Gastroesophageal sphincter (tissue), 4 donors: ENCODE measurements around the gene ZSWIM6. TPM values are rescaled to one million over a fixed set of nuclear protein-coding genes. Genes with fewer than 3 reads are reported as not detected.

Experiments used
- ATAC-seq: fragments of 150-250 bp; one replicate; pipeline ENCODE4 v1.9.1; 2016; ENCODE audit warnings: mild to moderate bottlenecking, moderate library complexity
- H3K27ac ChIP-seq, 4 donors: fragments of 200-600 bp; sonication (generic) in 3 of 4; 1 replicate in 3 of 4; 2 replicates in 1 of 4; pipeline ENCODE4 v1.5.1; 2016 to 2019
- H3K27me3 ChIP-seq: fragments of 200-600 bp; sonication (generic); one replicate; pipeline ENCODE4 v1.5.1; 2019
- H3K36me3 ChIP-seq, 2 donors: fragments of 200-600 bp; sonication (generic); one replicate each; pipeline ENCODE4 v1.5.1; 2019; ENCODE audit warnings: control low read depth in 1 of 2
- H3K4me1 ChIP-seq, 3 donors: fragments of 200-600 bp; sonication (generic); 1 replicate in 2 of 3; 2 replicates in 1 of 3; pipeline ENCODE4 v1.5.1; 2016 to 2019; ENCODE audit warnings: control low read depth in 2 of 3
- H3K4me3 ChIP-seq, 2 donors: fragments of 200-600 bp; sonication (generic); one replicate each; pipeline ENCODE4 v1.5.1; 2019; ENCODE audit warnings: mild to moderate bottlenecking in 1 of 2, moderate library complexity in 1 of 2
- H3K9me3 ChIP-seq, 3 donors: fragments of 200-600 bp; sonication (generic); one replicate each; pipeline ENCODE4 v1.5.1; 2017 to 2019; ENCODE audit warnings: control low read depth in 2 of 3
- CTCF ChIP-seq, 4 experiments: fragments of 200-600 bp in 2 of 4; fragments of 450-650 bp in 2 of 4; sonication (generic) in 1 of 4; IDR thresholded peaks; one replicate each; pipeline ENCODE4 v1.5.1; 2017 to 2019; ENCODE audit warnings: antibody characterized with exemption in 4 of 4, mild to moderate bottlenecking in 2 of 4, moderate library complexity in 2 of 4
- EP300 ChIP-seq: sonication (generic); formaldehyde crosslinking; IDR thresholded peaks from one replicate; pipeline ENCODE4 v1.6.1; 2017; ENCODE audit warnings: antibody characterized with exemption, mild to moderate bottlenecking
- POLR2A ChIP-seq, 2 donors: fragments of 450-650 bp; IDR thresholded peaks; one replicate each; pipeline ENCODE4 v1.6.1; 2017; ENCODE audit warnings: antibody characterized with exemption in 2 of 2, mild to moderate bottlenecking in 2 of 2, moderate library complexity in 1 of 2
- POLR2AphosphoS5 ChIP-seq: sonication (generic); formaldehyde crosslinking; IDR thresholded peaks from one replicate; pipeline ENCODE4 v1.6.1; 2017; ENCODE audit warnings: antibody characterized with exemption
- WGBS, 2 donors: methylation state at CpG; one replicate each; pipeline ENCODE4 v1.1.5; 2018; ENCODE audit warnings: low coverage in 1 of 2; 5-methylcytosine and 5-hydroxymethylcytosine counted together
- total RNA-seq, 4 donors: library from RNA; depleted of rRNA; stranded (reverse); fragments of >200 nt; gene quantifications; one replicate each; pipeline ENCODE4 v1.1.0, GENCODE V29; 2016

ZSWIM6 gene
- total RNA-seq, 4 donors from 2014 or later, result 8.9 to 20.9 (median 12.3) TPM

- no peak for ATAC-seq
- TF ChIP-seq EP300, result no peak
- no peak for TF ChIP-seq POLR2AphosphoS5
- TF ChIP-seq POLR2A (IDR thresholded peaks at IDR 0.05), result no peak
- no peak for TF ChIP-seq CTCF (IDR thresholded peaks at IDR 0.05)
- Histone ChIP-seq H3K27me3 (no peaks in the 10 kb centered on the region), H3K36me3 (no peaks in the 10 kb centered on the region), H3K4me1 (peaks cover under 1 to 22% (median 2%) of the 10 kb centered on the region in 3 donors), H3K4me3 (no peak overlapping the region), H3K27ac (no peak overlapping the region), H3K9me3 (no peaks in the 10 kb centered on the region)
- 76 to 78% methylated on average over 5 of the region's 5 CpGs for WGBS, 2 donors
Measured at GRCh38 chr5:61306531-61307131, 25.4 kb upstream of the ZSWIM6 start.

DNA sequence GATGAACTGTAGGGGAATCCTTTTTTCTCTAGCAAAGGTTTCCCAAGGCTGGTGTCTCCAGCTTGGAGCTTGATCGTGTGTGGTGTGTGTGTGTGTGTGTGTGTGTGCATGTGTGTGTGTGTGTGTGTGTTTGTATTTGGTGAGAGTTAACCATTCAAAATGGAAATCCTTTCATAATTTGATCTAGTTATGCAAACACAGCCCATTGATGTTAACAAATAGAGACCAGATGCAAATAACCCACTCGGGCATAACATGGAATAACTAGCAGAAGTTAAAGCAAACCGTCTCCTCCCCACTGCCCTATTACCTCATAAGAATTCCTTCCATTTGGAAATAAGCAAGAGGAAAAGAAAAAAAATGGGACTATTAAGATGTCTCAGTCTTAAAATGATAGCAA lies 24.9 kb upstream of the ZSWIM6 start:
- Histone ChIP-seq H3K4me3 (no peak overlapping the region), H3K27me3 (no peaks in the 10 kb centered on the region), H3K27ac (no peak overlapping the region), H3K4me1 (peaks cover 0 to 22% (median 2%) of the 10 kb centered on the region in 3 donors), H3K9me3 (no peaks in the 10 kb centered on the region), H3K36me3 (no peaks in the 10 kb centered on the region)
- ATAC-seq, result no peak
- TF ChIP-seq POLR2A (IDR thresholded peaks at IDR 0.05) (no peak), POLR2AphosphoS5 (no peak), EP300 (no peak), CTCF (IDR thresholded peaks at IDR 0.05) (no peak)
- 80 to 85% methylated on average over 1 to 3 of the region's 3 CpGs for WGBS, 2 donors

GRCh38 chr5:61307611-61308010 lies 24.4 kb upstream of the ZSWIM6 start:
- H3K27ac ChIP-seq, result no peak overlapping the region
- peaks cover 0 to 22% (median 0%) of the 10 kb centered on the region in 3 donors for H3K4me1 ChIP-seq
- TF ChIP-seq EP300 (no peak), POLR2AphosphoS5 (no peak), CTCF (IDR thresholded peaks at IDR 0.05) (no peak)
- no peaks in the 10 kb centered on the region for H3K9me3 ChIP-seq
- no peaks in the 10 kb centered on the region for H3K36me3 ChIP-seq
- WGBS, 2 donors, result 91 to 100% methylated on average over 1 of the region's 1 CpG
- ATAC-seq, result no peak
- H3K4me3 ChIP-seq, result no peak overlapping the region
- H3K27me3 ChIP-seq, result no peaks in the 10 kb centered on the region

DNA sequence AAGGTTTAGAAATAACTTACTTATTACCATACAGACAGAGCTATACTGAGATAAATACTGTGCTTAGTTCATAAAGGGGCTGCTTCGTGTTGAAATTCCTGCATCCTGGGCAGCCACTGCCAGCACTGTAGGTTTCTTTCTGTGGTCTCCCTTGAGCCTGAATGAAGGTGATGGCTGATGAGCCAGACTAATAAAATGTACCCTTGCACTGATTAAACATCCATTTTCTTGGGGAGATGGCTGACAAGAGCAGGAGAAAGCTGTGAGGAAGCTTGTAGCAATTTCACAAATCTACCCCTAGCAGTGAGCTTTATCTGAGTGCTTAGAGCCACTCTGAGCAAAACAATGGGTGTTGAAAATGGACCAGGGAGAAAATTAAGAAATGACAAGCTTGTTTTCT lies 23.3 kb upstream of the ZSWIM6 start:
- H3K4me1 ChIP-seq, result peaks cover 0 to 21% (median 0%) of the 10 kb centered on the region in 3 donors
- H3K27ac ChIP-seq, result no peak overlapping the region
- no peak for TF ChIP-seq POLR2A (IDR thresholded peaks at IDR 0.05)
- no peak for TF ChIP-seq EP300
- TF ChIP-seq CTCF (IDR thresholded peaks at IDR 0.05), result no peak
- 40 to 67% methylated on average over 1 of the region's 1 CpG for WGBS, 2 donors
- H3K9me3 ChIP-seq, result no peaks in the 10 kb centered on the region
- no peak for ATAC-seq
- H3K36me3 ChIP-seq, result no peaks in the 10 kb centered on the region
- no peaks in the 10 kb centered on the region for H3K27me3 ChIP-seq
- H3K4me3 ChIP-seq, result no peak overlapping the region

DNA sequence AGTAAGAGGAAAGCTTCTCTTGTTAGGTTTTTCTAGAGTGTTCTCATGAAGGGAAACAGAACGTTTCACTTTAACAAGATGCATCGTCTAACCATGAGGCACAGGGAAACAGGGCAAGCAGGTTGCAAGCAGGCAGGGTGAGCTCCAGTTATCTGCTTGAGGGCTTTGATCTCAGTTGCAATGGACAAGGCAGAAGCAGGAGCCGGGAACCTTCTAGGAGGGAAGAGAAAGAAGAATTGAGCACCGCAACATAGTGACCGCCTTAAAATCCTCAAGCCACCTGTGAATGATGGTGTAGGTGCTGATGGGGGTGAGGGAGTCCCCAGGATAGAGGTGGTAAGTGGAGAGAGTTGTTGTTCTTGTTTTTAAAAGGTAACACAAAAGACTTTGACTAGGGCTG lies 22.9 kb upstream of the ZSWIM6 start:
- Histone ChIP-seq H3K27ac (no peak overlapping the region), H3K27me3 (no peaks in the 10 kb centered on the region), H3K9me3 (no peaks in the 10 kb centered on the region), H3K36me3 (no peaks in the 10 kb centered on the region), H3K4me1 (peaks cover 0 to 25% (median 3%) of the 10 kb centered on the region in 3 donors), H3K4me3 (no peak overlapping the region)
- TF ChIP-seq CTCF (IDR thresholded peaks at IDR 0.05) (no peak), POLR2A (IDR thresholded peaks at IDR 0.05) (no peak), POLR2AphosphoS5 (no peak), EP300 (no peak)
- WGBS, 2 donors, result 75 to 83% methylated on average over 5 of the region's 5 CpGs
- ATAC-seq, result no peak
